ENCODE data around the gene EYA2. TPM values are rescaled to one million over a fixed set of nuclear protein-coding genes. Genes with fewer than 3 reads are reported as not detected.

The EYA2 gene
- total RNA-seq, 1 donor from 2014 or later = 8.1 TPM

- no peak overlapping the region for H3K27ac Mint-ChIP-seq
- no peaks in the 10 kb centered on the region for H3K36me3 Mint-ChIP-seq
- H3K4me3 Mint-ChIP-seq = no peak overlapping the region
- no peak for DNase-seq (ENCODE audit: extremely low spot score, unreplicated experiment)
- no peaks in the 10 kb centered on the region for H3K27me3 Mint-ChIP-seq
- TF ChIP-seq CTCF (conservative IDR thresholded peaks at IDR 0.05) = no peak
- H3K9me3 Mint-ChIP-seq = peaks cover 5% of the 10 kb centered on the region
- H3K4me1 Mint-ChIP-seq (ENCODE audit: unreplicated experiment) = no peaks in the 10 kb centered on the region
These were observed 193.7 kb downstream of the EYA2 start for GRCh38 chr20:47088335-47088734.

- Mint-ChIP-seq H3K36me3 (no peaks in the 10 kb centered on the region), H3K4me1 (ENCODE audit: unreplicated experiment) (no peaks in the 10 kb centered on the region), H3K9me3 (peaks cover 5% of the 10 kb centered on the region), H3K4me3 (no peak overlapping the region), H3K27ac (no peak overlapping the region), H3K27me3 (no peaks in the 10 kb centered on the region)
- no peak for TF ChIP-seq CTCF (conservative IDR thresholded peaks at IDR 0.05)
- DNase-seq (ENCODE audit: extremely low spot score, unreplicated experiment) = no peak
These were observed 194.5 kb downstream of the EYA2 start for GRCh38 chr20:47089151-47089550.

- Mint-ChIP-seq H3K9me3 (peaks cover 6% of the 10 kb centered on the region), H3K36me3 (peaks cover 3% of the 10 kb centered on the region), H3K4me1 (ENCODE audit: unreplicated experiment) (no peaks in the 10 kb centered on the region), H3K4me3 (no peak overlapping the region), H3K27me3 (no peaks in the 10 kb centered on the region), H3K27ac (no peak overlapping the region)
- no peak for TF ChIP-seq CTCF (conservative IDR thresholded peaks at IDR 0.05)
- no peak for DNase-seq (ENCODE audit: extremely low spot score, unreplicated experiment)
These were observed 196.2 kb downstream of the EYA2 start for GRCh38 chr20:47090835-47091234.

GRCh38 chr20:47093320-47093966 lies 198.8 kb downstream of the EYA2 start:
- Mint-ChIP-seq H3K9me3 (peaks cover 22% of the 10 kb centered on the region), H3K4me3 (no peak overlapping the region), H3K36me3 (peaks cover 3% of the 10 kb centered on the region), H3K27me3 (no peaks in the 10 kb centered on the region), H3K4me1 (ENCODE audit: unreplicated experiment) (no peaks in the 10 kb centered on the region), H3K27ac (peak overlapping the region; percentile 43)
- no peak for DNase-seq (ENCODE audit: extremely low spot score, unreplicated experiment)
- no peak for TF ChIP-seq CTCF (conservative IDR thresholded peaks at IDR 0.05)

- peaks cover 22% of the 10 kb centered on the region for H3K9me3 Mint-ChIP-seq
- H3K4me1 Mint-ChIP-seq (ENCODE audit: unreplicated experiment) = no peaks in the 10 kb centered on the region
- peaks cover 6% of the 10 kb centered on the region for H3K36me3 Mint-ChIP-seq
- H3K4me3 Mint-ChIP-seq = no peak overlapping the region
- no peak for TF ChIP-seq CTCF (conservative IDR thresholded peaks at IDR 0.05)
- H3K27ac Mint-ChIP-seq = no peak overlapping the region
- no peak for DNase-seq (ENCODE audit: extremely low spot score, unreplicated experiment)
- H3K27me3 Mint-ChIP-seq = no peaks in the 10 kb centered on the region
These were observed 201.0 kb downstream of the EYA2 start for GRCh38 chr20:47095690-47096089.

Data from type B pancreatic cell (in vitro differentiated cells).